ENCODE results near the gene CFAP46. TPM values are rescaled to one million over a fixed set of nuclear protein-coding genes. Genes with fewer than 3 reads are reported as not detected.

CFAP46 gene
- total RNA-seq, 2 donors from 2014 or later = 0.35 to 1.5 TPM

DNA sequence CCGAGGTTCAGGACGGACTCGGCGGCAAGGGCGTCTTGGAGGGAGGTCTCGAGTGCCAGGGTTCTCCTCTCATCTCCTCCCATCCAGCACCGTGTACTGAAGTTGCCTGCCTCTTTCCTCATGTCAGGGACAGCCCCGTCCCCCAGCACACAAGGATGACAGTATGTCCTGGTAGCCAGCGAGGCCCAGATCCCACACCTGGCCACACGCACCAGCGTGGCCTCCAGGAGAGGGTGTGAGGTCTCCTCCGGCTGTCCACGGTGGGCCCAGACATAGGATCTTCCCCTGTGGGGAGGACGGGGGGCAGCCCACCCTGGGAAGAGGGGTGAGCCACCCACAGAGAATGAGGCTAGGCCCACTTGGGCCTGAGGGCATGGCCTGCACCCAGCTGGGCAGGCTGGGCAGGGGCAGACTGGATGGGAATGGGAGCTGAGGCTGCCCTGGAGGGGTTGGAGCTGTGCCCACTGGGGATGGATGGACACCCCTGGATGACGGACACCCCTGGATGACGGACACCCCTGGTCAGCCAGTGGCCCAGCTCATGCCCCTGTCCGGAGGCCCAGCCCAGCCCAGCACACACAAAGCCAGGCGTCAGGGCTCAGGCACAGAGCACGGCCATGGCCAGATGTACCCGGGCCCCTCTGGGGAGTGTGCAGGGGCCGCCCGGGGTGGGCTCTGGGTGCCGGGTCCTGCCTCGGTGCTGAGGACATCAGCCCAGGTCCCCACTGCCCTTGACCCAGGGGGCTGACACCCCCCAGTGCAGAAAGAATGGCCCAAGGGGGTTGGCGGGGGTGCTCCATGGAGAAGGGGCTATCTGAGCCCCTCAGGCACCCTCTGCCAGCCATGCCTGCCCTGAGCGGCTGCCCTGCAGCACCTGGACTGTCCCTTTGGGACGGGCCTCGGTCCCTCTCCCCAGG is 30.9 kb upstream of the CFAP46 start:
- no peak overlapping the region for H3K4me3 ChIP-seq
- TF ChIP-seq, protein P1, sequence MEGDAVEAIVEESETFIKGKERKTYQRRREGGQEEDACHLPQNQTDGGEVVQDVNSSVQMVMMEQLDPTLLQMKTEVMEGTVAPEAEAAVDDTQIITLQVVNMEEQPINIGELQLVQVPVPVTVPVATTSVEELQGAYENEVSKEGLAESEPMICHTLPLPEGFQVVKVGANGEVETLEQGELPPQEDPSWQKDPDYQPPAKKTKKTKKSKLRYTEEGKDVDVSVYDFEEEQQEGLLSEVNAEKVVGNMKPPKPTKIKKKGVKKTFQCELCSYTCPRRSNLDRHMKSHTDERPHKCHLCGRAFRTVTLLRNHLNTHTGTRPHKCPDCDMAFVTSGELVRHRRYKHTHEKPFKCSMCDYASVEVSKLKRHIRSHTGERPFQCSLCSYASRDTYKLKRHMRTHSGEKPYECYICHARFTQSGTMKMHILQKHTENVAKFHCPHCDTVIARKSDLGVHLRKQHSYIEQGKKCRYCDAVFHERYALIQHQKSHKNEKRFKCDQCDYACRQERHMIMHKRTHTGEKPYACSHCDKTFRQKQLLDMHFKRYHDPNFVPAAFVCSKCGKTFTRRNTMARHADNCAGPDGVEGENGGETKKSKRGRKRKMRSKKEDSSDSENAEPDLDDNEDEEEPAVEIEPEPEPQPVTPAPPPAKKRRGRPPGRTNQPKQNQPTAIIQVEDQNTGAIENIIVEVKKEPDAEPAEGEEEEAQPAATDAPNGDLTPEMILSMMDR (IDR thresholded peaks at IDR 0.05) = no peak
- DNase-seq (ENCODE audit: low spot score) = no peak
- peaks cover 0 to 12% of the 10 kb centered on the region in 2 donors for H3K9me3 ChIP-seq
- H3K27me3 ChIP-seq = peaks cover 0 to 7% of the 10 kb centered on the region in 2 donors
- peaks cover 0 to 8% of the 10 kb centered on the region in 2 donors for H3K4me1 ChIP-seq
- no peak overlapping the region for H3K27ac ChIP-seq
- H3K36me3 ChIP-seq = no peaks in the 10 kb centered on the region

DNA sequence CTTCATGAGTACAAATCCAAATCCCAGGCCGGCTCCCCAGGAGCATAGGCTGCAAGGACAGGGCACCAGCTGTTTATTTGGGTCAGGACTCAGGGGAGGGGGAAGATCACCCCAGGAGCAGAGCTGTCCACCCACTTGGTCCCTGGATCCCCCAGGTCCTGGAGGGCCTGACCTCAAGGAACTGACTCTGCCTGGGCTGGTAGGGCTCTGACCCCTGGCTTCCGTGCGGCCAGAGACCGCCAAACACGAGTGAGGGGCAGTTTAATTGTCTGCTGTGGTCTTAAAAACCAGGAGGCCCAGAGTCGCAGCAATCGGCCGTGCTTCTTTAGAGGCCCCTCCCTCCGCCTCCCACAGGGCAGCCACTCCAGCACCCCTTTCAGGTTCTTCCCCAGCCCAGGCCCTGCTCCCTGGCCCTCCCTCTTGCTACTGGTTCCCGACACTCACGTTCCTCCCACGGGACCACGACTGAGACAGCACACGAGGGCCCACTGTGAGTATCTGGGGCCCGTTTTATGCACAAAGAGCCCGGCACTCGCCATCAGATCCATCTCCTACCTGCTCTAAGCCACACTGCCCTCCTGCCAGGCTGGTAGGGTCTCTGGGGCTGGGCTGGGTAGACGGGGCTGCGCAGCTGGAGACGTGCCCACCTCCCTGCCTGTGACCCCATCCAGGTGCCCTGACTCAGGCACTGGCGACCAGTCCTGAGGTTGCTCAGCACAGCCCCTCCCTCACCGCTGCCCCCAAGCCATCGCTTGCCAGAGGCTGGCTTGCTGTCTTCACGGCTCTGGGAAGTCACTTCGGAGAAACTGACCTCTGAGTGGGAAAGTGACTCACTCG is 30.0 kb upstream of the CFAP46 start:
- DNase-seq (ENCODE audit: low spot score) = no peak
- peaks cover 0 to 7% of the 10 kb centered on the region in 2 donors for H3K27me3 ChIP-seq
- TF ChIP-seq, protein P1 (IDR thresholded peaks at IDR 0.05) = no peak

DNA sequence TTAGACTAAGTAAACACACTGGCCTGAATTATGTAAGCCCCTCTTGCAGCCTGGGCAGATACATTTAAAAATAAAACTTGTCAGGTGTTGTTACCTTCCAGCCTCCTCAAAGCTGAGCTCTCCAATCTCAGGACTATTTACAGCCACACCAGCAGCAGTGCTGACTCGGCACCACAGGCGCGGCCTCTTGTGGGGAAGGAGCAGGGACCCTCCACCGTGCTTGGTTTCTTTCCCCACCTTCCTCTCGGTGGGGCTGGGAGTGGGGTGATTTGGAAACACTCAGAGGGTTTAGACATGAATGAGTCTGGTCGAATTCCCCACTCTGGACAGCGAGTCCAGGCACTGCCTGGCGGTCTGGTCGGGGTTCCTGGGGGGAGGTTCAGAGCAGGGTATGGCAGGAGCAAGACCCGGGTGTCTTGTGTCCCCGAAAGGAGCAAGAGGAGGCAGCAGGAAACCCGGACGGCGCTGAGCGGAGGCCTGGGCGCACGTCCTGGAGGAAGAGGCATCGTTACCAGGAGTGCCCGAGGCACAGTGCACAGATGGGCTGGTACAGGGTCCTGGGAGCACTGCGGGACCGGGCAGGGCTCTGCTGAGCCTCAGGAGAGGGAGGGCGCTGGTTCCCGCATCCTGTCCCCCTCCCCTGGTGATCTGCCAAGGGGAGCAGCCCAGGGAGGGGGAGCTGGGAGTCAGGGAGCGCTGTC is 29.2 kb upstream of the CFAP46 start:
- peaks cover 0 to 12% of the 10 kb centered on the region in 2 donors for H3K9me3 ChIP-seq
- H3K27ac ChIP-seq = no peak overlapping the region
- peaks cover 0 to 8% of the 10 kb centered on the region in 2 donors for H3K4me1 ChIP-seq
- TF ChIP-seq, protein P1 (IDR thresholded peaks at IDR 0.05) = no peak
- H3K36me3 ChIP-seq = no peaks in the 10 kb centered on the region
- peaks cover 0 to 7% of the 10 kb centered on the region in 2 donors for H3K27me3 ChIP-seq
- DNase-seq (ENCODE audit: low spot score) = no peak
- no peak overlapping the region for H3K4me3 ChIP-seq

More for the DNA sequence above, 30.0 kb upstream of the CFAP46 start:
- Histone ChIP-seq H3K36me3 (no peaks in the 10 kb centered on the region), H3K4me1 (peaks cover 0 to 8% of the 10 kb centered on the region in 2 donors), H3K27ac (no peak overlapping the region), H3K4me3 (no peak overlapping the region), H3K9me3 (peaks cover 0 to 12% of the 10 kb centered on the region in 2 donors)

DNA sequence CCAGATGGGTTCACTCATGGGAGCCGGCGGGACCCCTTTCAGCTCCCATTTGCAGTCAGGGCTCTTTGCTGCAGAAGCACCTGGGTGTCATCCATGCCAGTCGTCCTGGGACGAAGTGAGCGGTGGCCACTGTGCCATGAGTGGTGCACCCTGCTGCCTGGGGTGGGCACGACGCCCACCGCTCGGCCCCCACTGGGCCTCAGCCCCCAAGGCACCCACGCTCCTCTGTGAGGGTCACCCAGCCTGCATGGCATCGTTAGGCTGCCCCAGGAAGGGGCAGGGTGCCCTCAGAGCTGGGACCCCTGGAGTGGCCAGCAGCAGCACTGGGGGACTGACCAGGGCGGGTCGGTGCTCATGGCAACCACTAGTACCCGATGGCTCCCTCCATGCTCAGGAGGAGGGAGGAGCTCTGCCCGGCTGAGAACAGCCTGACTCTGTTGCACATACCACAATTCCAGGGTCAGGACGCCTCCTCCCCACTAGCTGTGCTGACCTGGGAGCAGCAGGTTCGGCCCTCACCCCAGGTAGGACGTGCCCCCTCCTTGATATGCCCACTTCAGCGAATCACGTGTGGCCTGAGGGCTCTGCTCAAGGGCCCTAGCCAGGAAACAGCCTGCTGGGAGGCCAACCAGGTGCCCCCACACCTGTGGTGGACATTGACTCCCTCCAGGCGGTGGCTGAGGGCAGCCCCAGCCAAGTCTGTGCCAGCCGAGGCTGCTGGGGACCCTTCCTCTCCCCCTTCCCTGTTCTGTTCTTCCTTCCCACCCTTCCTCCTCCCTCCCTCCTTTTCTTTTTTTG is 28.5 kb upstream of the CFAP46 start:
- Histone ChIP-seq H3K9me3 (peaks cover 0 to 12% of the 10 kb centered on the region in 2 donors), H3K4me1 (peaks cover 0 to 8% of the 10 kb centered on the region in 2 donors), H3K27me3 (peaks cover 0 to 7% of the 10 kb centered on the region in 2 donors), H3K27ac (no peak overlapping the region), H3K36me3 (no peaks in the 10 kb centered on the region), H3K4me3 (no peak overlapping the region)
- DNase-seq (ENCODE audit: low spot score) = no peak
- TF ChIP-seq, protein P1 (IDR thresholded peaks at IDR 0.05) = no peak

DNA sequence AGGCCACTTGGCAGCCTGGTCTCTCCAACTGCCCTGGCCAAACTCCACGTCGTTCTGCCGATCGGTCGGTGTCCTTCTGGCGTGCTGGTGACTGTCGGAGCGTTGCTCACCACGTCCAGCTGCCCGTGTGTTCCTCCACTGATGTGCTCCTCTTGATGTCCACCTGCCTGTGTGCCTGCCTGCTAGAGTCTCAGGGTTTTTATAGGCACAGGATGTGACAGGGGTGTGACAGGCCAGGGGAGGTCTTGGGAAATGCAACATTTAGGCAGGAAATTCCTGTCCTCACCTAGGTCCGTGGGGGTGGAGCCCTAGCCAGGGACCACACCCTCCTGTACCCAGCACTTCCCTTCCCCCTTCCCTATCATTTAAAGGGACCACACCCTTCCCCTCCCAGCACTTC is 25.2 kb upstream of the CFAP46 start:
- no peaks in the 10 kb centered on the region for H3K4me1 ChIP-seq
- H3K4me3 ChIP-seq = no peak overlapping the region
- TF ChIP-seq, protein P1 (IDR thresholded peaks at IDR 0.05) = no peak
- H3K27ac ChIP-seq = no peak overlapping the region
- no peak for DNase-seq (ENCODE audit: low spot score)
- no peaks in the 10 kb centered on the region for H3K27me3 ChIP-seq
- H3K9me3 ChIP-seq = peaks cover 0 to 12% of the 10 kb centered on the region in 2 donors
- H3K36me3 ChIP-seq = no peaks in the 10 kb centered on the region
